Mesothelial cell of epicardium (in vitro differentiated cells): Measurements from ENCODE around the gene ENKD1. TPM values are rescaled to one million over a fixed set of nuclear protein-coding genes. Genes with fewer than 3 reads are reported as not detected.

Experiments
- DNase-seq, 2 experiments: peaks; one replicate each; pipeline ENCODE4 v3.0.0; 2021; ENCODE audit warnings: low spot score in 2 of 2; ENCODE audit not compliant: unreplicated experiment in 2 of 2
- H3K27ac Mint-ChIP-seq: 2 replicates; pipeline ENCODE4 v1.8.0; 2021; ENCODE audit warnings: mixed read lengths
- H3K27me3 Mint-ChIP-seq: 2 replicates; pipeline ENCODE4 v1.8.0; 2021; ENCODE audit warnings: low read depth, mixed read lengths
- H3K36me3 Mint-ChIP-seq: 2 replicates; pipeline ENCODE4 v1.8.0; 2021; ENCODE audit warnings: mixed read lengths
- H3K4me1 Mint-ChIP-seq: 2 replicates; pipeline ENCODE4 v1.8.0; 2021; ENCODE audit warnings: mixed read lengths
- H3K4me3 Mint-ChIP-seq: 2 replicates; pipeline ENCODE4 v1.8.0; 2021; ENCODE audit warnings: mild to moderate bottlenecking, moderate library complexity, mixed read lengths
- H3K9me3 Mint-ChIP-seq: 2 replicates; pipeline ENCODE4 v1.8.0; 2021; ENCODE audit warnings: mixed read lengths
- total RNA-seq: library from RNA; stranded (reverse); gene quantifications from 3 replicates; pipeline ENCODE4 v1.2.1, GENCODE V29; 2021
- TF ChIP-seq, protein P1 (sequence below): fragments of 200-600 bp; sonication (generic); IDR thresholded peaks from one replicate; pipeline ENCODE4 v1.5.0; 2021; ENCODE audit warnings: antibody characterized with exemption; ENCODE audit not compliant: unreplicated experiment

The ENKD1 gene
- total RNA-seq, 1 donor from 2014 or later: 13.0 TPM

GRCh38 chr16:67661101-67661761 lies 5.3 kb downstream of the ENKD1 start:
- peak in 1 of 2 experiments; percentile 62 for DNase-seq
- peak overlapping the region; percentile 94 for H3K27ac Mint-ChIP-seq
- TF ChIP-seq, protein P1, sequence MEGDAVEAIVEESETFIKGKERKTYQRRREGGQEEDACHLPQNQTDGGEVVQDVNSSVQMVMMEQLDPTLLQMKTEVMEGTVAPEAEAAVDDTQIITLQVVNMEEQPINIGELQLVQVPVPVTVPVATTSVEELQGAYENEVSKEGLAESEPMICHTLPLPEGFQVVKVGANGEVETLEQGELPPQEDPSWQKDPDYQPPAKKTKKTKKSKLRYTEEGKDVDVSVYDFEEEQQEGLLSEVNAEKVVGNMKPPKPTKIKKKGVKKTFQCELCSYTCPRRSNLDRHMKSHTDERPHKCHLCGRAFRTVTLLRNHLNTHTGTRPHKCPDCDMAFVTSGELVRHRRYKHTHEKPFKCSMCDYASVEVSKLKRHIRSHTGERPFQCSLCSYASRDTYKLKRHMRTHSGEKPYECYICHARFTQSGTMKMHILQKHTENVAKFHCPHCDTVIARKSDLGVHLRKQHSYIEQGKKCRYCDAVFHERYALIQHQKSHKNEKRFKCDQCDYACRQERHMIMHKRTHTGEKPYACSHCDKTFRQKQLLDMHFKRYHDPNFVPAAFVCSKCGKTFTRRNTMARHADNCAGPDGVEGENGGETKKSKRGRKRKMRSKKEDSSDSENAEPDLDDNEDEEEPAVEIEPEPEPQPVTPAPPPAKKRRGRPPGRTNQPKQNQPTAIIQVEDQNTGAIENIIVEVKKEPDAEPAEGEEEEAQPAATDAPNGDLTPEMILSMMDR: no peak
- H3K4me3 Mint-ChIP-seq: peak overlapping the region; percentile 79
- peaks cover 16% of the 10 kb centered on the region for H3K4me1 Mint-ChIP-seq
- H3K36me3 Mint-ChIP-seq: peaks cover 2% of the 10 kb centered on the region
- no peaks in the 10 kb centered on the region for H3K9me3 Mint-ChIP-seq
- H3K27me3 Mint-ChIP-seq: no peaks in the 10 kb centered on the region

GRCh38 chr16:67660564-67661028 lies 6.0 kb downstream of the ENKD1 start, which contains the start of gene PARD6A:
PARD6A (plus strand) TSS chr16:67660960; CDS start chr16:67661039, 79 bp downstream.
- peaks cover 2% of the 10 kb centered on the region for H3K36me3 Mint-ChIP-seq
- peak within 1 kb of the TSS; percentile 93 for H3K4me3 Mint-ChIP-seq
- DNase-seq: peak; percentile 86 to 89
- H3K27me3 Mint-ChIP-seq: peaks cover 3% of the 10 kb centered on the region
- no peaks in the 10 kb centered on the region for H3K9me3 Mint-ChIP-seq
- peak within 1 kb of the TSS; percentile 98 for H3K27ac Mint-ChIP-seq
- H3K4me1 Mint-ChIP-seq: peaks cover 16% of the 10 kb centered on the region
- TF ChIP-seq, protein P1: no peak

DNA sequence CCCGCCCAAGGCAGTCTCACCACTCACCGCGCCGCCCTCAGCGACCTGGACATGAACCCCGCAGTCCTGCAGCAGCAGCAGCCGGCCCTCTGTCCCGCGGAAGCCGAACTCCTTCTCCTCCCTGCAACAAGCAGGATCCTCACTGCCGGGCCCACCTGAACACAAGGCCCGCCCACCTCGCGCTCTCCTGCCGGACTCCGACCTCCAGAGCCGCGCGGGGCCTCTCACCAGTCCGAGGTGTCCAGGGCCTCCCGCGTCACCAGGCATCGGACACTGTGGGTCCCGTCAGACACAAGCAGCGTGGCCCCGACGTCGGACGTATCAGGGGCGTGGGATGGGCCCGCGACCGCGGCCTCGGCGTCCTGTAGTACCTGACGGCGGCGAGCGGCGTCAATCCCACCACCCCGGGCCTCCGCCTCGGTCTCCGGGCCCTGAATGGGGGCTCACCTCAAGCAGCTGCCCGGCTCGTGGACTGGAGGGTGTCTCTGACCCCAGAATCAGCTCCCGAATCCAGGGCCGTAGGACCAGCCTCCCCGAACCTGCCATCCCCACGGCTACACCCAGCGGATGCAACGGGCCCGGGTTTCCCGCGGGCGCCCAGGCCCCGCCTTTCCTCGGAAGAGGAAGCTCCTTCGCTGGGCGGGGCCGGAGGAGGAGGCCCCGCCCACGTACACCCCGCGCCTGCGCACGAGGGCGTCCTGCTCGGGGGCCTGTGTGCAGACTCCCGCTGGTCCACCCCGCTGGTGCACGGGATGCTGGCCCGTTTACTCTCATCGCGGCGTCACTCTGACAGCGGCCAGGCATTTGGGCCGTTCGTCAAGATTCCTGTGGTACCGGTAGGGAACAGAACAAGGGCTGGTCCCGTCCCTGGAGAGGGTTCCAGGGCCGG lies 6.6 kb downstream of the ENKD1 start, which contains the start of gene ACD:
TSS of gene ACD (minus strand) at position 586 of the 889 bp plus-strand sequence. CDS start at position 546, 40 bp downstream.
- Mint-ChIP-seq H3K4me1 (peaks cover 16% of the 10 kb centered on the region), H3K27ac (peak within 1 kb of the TSS; percentile 98), H3K36me3 (peaks cover 2% of the 10 kb centered on the region), H3K4me3 (peak within 1 kb of the TSS; percentile 93), H3K27me3 (peaks cover 8% of the 10 kb centered on the region), H3K9me3 (no peaks in the 10 kb centered on the region)
- DNase-seq: peak; percentile 88 to 96
- TF ChIP-seq, protein P1: no peak

DNA sequence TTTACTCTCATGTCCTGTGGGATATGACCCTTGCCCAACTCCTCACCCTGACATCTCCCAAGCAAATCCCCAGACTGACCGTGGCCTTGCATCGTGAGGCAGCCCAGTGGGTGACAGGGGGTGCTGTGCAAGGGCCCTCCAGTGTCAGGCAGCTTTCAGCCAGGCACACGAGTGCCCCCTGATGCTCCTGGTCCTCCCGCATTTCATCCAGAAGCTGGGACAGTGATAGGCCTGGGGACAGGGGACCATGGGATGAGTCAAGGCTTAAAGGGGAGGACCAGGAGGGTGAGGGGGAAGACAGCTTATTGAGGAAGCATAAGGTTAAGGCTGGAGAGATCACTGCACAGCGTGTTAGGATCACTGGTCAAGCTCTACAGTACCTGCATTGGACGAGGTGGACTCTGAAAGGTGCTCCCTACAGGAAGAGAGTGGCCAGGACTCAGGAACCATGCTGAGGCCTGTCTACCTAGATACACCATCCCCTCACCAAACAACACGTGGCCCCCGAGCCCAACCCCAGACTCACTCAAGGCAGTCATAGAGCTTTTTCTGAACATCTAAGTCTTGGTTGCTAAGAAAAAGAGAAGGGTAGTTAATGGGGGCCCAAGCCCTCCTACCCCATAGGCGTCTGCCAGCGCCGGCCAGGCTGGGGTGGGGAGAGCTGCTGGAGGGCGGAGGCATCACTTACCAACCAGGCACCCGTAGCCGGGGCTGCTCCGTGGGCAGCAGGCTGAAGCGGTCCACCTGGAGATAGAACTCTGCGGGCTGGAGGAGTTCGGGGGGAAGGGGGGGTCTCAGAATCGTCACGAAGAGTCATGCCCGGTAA lies 7.5 kb downstream of the ENKD1 start:
- Mint-ChIP-seq H3K36me3 (peaks cover under 1% of the 10 kb centered on the region), H3K27ac (no peak overlapping the region), H3K9me3 (no peaks in the 10 kb centered on the region), H3K4me3 (peak overlapping the region; percentile 93), H3K4me1 (peaks cover 16% of the 10 kb centered on the region), H3K27me3 (peaks cover 16% of the 10 kb centered on the region)
- TF ChIP-seq, protein P1: no peak
- DNase-seq: no peak
